MM.1S (cell line): ENCODE measurements around the gene ZFPM1.

Experiments
- EZH2 ChIP-seq: fragments of 300-600 bp; sonication (generic); optimal IDR thresholded peaks from 2 replicates; pipeline ENCODE3; 2017; ENCODE audit warnings: low read depth, mild to moderate bottlenecking, antibody characterized with exemption, low read length, mixed read lengths
- EZH2phosphoT487 ChIP-seq: fragments of 300-600 bp; sonication (generic); IDR thresholded peaks from 2 replicates; pipeline ENCODE4 v1.6.1; 2018; ENCODE audit warnings: antibody characterized with exemption, low read length
- TF ChIP-seq, protein P1 (sequence below): fragments of 300-600 bp; sonication (generic); IDR thresholded peaks from 2 replicates; pipeline ENCODE4 v1.5.1; 2016; ENCODE audit warnings: antibody characterized with exemption, low read length, mixed read lengths

DNA sequence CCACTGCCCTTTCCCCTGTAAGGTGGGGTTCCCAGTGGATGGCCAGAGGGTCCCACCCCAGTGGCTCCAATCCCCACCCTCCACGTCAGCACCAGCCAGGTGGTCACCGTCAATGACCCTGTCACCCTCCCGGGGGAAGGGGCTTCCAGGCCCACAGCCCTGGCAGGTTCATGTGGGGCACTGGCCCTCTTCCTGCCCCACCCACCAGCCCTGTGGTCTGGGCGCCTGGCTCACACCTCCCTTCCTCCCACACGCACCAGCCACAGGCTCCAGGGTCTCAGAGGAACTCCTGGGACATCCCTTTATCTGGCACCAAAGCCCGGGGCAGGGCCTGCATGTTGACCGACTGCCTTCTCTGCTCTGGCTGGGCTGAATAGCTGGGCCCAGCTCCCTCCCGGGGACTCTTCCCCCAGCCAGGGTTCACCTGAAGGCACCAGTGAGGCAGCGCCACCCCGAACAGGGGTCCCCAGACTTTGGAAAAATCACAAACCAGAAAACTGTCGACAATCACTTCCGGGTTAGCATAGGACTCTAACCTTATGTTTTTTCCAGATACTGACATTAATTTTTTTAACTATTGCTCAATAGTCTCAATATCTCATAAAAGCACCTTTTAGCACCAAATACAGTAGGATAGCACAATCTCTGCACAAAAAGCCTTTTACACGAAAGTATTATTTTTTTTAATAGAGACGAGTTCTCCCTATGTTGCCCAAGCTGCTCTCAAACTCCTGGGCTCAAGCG, 95.2 kb downstream of the ZFPM1 start:
- TF ChIP-seq, protein P1, sequence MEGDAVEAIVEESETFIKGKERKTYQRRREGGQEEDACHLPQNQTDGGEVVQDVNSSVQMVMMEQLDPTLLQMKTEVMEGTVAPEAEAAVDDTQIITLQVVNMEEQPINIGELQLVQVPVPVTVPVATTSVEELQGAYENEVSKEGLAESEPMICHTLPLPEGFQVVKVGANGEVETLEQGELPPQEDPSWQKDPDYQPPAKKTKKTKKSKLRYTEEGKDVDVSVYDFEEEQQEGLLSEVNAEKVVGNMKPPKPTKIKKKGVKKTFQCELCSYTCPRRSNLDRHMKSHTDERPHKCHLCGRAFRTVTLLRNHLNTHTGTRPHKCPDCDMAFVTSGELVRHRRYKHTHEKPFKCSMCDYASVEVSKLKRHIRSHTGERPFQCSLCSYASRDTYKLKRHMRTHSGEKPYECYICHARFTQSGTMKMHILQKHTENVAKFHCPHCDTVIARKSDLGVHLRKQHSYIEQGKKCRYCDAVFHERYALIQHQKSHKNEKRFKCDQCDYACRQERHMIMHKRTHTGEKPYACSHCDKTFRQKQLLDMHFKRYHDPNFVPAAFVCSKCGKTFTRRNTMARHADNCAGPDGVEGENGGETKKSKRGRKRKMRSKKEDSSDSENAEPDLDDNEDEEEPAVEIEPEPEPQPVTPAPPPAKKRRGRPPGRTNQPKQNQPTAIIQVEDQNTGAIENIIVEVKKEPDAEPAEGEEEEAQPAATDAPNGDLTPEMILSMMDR = no peak
- no peak for TF ChIP-seq EZH2phosphoT487
- no peak for TF ChIP-seq EZH2
